Transverse colon (tissue), 4 donors: ENCODE results near the gene CCDC38. TPM values are rescaled to one million over a fixed set of nuclear protein-coding genes. Genes with fewer than 3 reads are reported as not detected.

Experiments used
- DNase-seq: peaks from one replicate; pipeline ENCODE4 v3.0.0-alpha.2; 2019
- H3K27ac ChIP-seq, 4 donors: fragments of 200-600 bp; sonication (generic); 2 replicates each; pipeline ENCODE4 v1.5.1; 2016 to 2018; ENCODE audit warnings: inconsistent platforms in 4 of 4
- H3K27me3 ChIP-seq: fragments of 200-600 bp; sonication (generic); 2 replicates; pipeline ENCODE4 v1.5.1; 2017; ENCODE audit warnings: inconsistent platforms
- H3K36me3 ChIP-seq, 4 donors: fragments of 200-600 bp; sonication (generic); 2 replicates each; pipeline ENCODE4 v1.5.1; 2017 to 2019; ENCODE audit warnings: inconsistent platforms in 4 of 4
- H3K4me1 ChIP-seq, 4 donors: fragments of 200-600 bp; sonication (generic); 2 replicates each; pipeline ENCODE4 v1.5.1; 2017 to 2020; ENCODE audit warnings: inconsistent platforms in 4 of 4
- H3K4me3 ChIP-seq, 4 donors: fragments of 200-600 bp; sonication (generic); 1 replicate in 1 of 4; 2 replicates in 3 of 4; pipeline versions ENCODE4 v1.5.1 to v1.6.1; 2017 to 2019; ENCODE audit warnings: inconsistent platforms in 4 of 4
- H3K9me3 ChIP-seq, 2 donors: fragments of 200-600 bp; sonication (generic); 2 replicates each; pipeline ENCODE4 v1.5.1; 2017 to 2019; ENCODE audit warnings: inconsistent platforms in 2 of 2
- CTCF ChIP-seq, 5 experiments: fragments of 200-600 bp in 3 of 5; fragments of 450-650 bp in 2 of 5; sonication (generic) in 3 of 5; IDR thresholded peaks; 1 replicate in 2 of 5; 2 replicates in 3 of 5; pipeline ENCODE4 v1.5.1; 2016 to 2017; ENCODE audit warnings: antibody characterized with exemption in 5 of 5, inconsistent platforms in 3 of 5, mild to moderate bottlenecking in 2 of 5, moderate library complexity in 1 of 5
- EP300 ChIP-seq: sonication (generic); formaldehyde crosslinking; IDR thresholded peaks from one replicate; pipeline ENCODE4 v1.6.1; 2017; ENCODE audit warnings: antibody characterized with exemption, low read depth
- POLR2A ChIP-seq: fragments of 450-650 bp; IDR thresholded peaks from one replicate; pipeline ENCODE4 v1.6.1; 2016; ENCODE audit warnings: antibody characterized with exemption, mild to moderate bottlenecking, moderate library complexity
- POLR2AphosphoS5 ChIP-seq, 3 donors: sonication (generic); formaldehyde crosslinking; IDR thresholded peaks; one replicate each; pipeline ENCODE4 v1.6.1; 2016; ENCODE audit warnings: antibody characterized with exemption in 3 of 3
- WGBS, 2 donors: methylation state at CpG; one replicate each; pipeline ENCODE4 v1.1.5; 2018; ENCODE audit warnings: low coverage in 1 of 2; 5-methylcytosine and 5-hydroxymethylcytosine counted together
- in situ Hi-C, 4 donors: fragments of 200-750 bp; cut with MboI; loops; one replicate each; pipeline versions ENCODE4 v1.15.0 to v1.15.1; 2017; ENCODE audit warnings: low sequenced_read_pairs in 3 of 4, low pct_ligation_motif_present in 1 of 4, low pct_unique_long_range_greater_than_20kb in 1 of 4
- intact Hi-C: fragments of 100-400 bp; cut with DNase I; formaldehyde crosslinking; loops from one replicate; pipeline ENCODE4 v1.15.1; 2023; ENCODE audit warnings: low total_unique reads
- total RNA-seq, 4 donors: library from RNA; depleted of rRNA; stranded (reverse); fragments of >200 nt; gene quantifications; one replicate each; pipeline ENCODE4 v1.1.0, GENCODE V29; 2016

Gene CCDC38
- total RNA-seq, 4 donors from 2014 or later = not detected

GRCh38 chr12:95880895-95881294 lies 61.5 kb downstream of the CCDC38 start:
- H3K9me3 ChIP-seq = peaks cover 0 to 4% of the 10 kb centered on the region in 2 donors
- no peaks in the 10 kb centered on the region for H3K36me3 ChIP-seq
- H3K27ac ChIP-seq = no peak overlapping the region
- in situ Hi-C loops = no loop called here
- H3K27me3 ChIP-seq = no peaks in the 10 kb centered on the region
- H3K4me1 ChIP-seq = peaks cover 0 to 20% (median 2%) of the 10 kb centered on the region in 4 donors
- DNase-seq = no peak
- WGBS, 2 donors = 52 to 57% methylated on average over 1 of the region's 1 CpG
- intact Hi-C loops = no loop called here
- no peak for TF ChIP-seq POLR2A
- TF ChIP-seq POLR2AphosphoS5 (IDR thresholded peaks at IDR 0.05) = no peak
- no peak for TF ChIP-seq EP300
- TF ChIP-seq CTCF (IDR thresholded peaks at IDR 0.05) = no peak
- no peak overlapping the region for H3K4me3 ChIP-seq

GRCh38 chr12:95877622-95878021 lies 64.8 kb downstream of the CCDC38 start:
- DNase-seq = no peak
- Histone ChIP-seq H3K4me1 (peaks cover 0 to 20% (median 0%) of the 10 kb centered on the region in 4 donors), H3K27ac (no peak overlapping the region), H3K4me3 (no peak overlapping the region), H3K9me3 (no peaks in the 10 kb centered on the region), H3K27me3 (no peaks in the 10 kb centered on the region), H3K36me3 (no peaks in the 10 kb centered on the region)
- TF ChIP-seq POLR2AphosphoS5 (IDR thresholded peaks at IDR 0.05) (no peak), POLR2A (no peak), CTCF (IDR thresholded peaks at IDR 0.05) (no peak), EP300 (no peak)
- WGBS, 2 donors = 77 to 81% methylated on average over 2 of the region's 2 CpGs
- intact Hi-C loops (no loop called here), in situ Hi-C loops (no loop called here)

GRCh38 chr12:95874452-95874851 lies 68.0 kb downstream of the CCDC38 start:
- no peak overlapping the region for H3K4me3 ChIP-seq
- no peak for DNase-seq
- no peaks in the 10 kb centered on the region for H3K9me3 ChIP-seq
- intact Hi-C loops = no loop called here
- TF ChIP-seq CTCF (IDR thresholded peaks at IDR 0.05) = no peak
- TF ChIP-seq EP300 = no peak
- TF ChIP-seq POLR2AphosphoS5 (IDR thresholded peaks at IDR 0.05) = no peak
- no peak for TF ChIP-seq POLR2A
- no peaks in the 10 kb centered on the region for H3K27me3 ChIP-seq
- in situ Hi-C loops = no loop called here
- H3K36me3 ChIP-seq = no peaks in the 10 kb centered on the region
- H3K4me1 ChIP-seq = no peaks in the 10 kb centered on the region
- WGBS, 2 donors = 75 to 87% methylated on average over 2 to 4 of the region's 4 CpGs
- H3K27ac ChIP-seq = no peak overlapping the region

- H3K36me3 ChIP-seq = no peaks in the 10 kb centered on the region
- no peaks in the 10 kb centered on the region for H3K4me1 ChIP-seq
- H3K27ac ChIP-seq = no peak overlapping the region
- no peak for TF ChIP-seq EP300
- no peak for TF ChIP-seq POLR2A
- no peak for TF ChIP-seq CTCF (IDR thresholded peaks at IDR 0.05)
- no peak for TF ChIP-seq POLR2AphosphoS5 (IDR thresholded peaks at IDR 0.05)
- H3K4me3 ChIP-seq = no peak overlapping the region
- 88 to 96% methylated on average over 4 of the region's 4 CpGs for WGBS, 2 donors
- in situ Hi-C loops (no loop called here), intact Hi-C loops (no loop called here)
- no peak for DNase-seq
- H3K9me3 ChIP-seq = no peaks in the 10 kb centered on the region
- no peaks in the 10 kb centered on the region for H3K27me3 ChIP-seq
Measured at GRCh38 chr12:95870897-95871296, 71.5 kb downstream of the CCDC38 start.
